ENCODE data around the gene SMYD2. TPM values are rescaled to one million over a fixed set of nuclear protein-coding genes. Genes with fewer than 3 reads are reported as not detected.
A peak's percentile ranks its signal among the peaks of the same experiment; 100 is the strongest.

The SMYD2 gene
- total RNA-seq, 1 donor from 2014 or later, result 20.0 TPM

- DNase-seq (ENCODE audit: low read depth), result no peak
Measured at GRCh38 chr1:214301526-214301925, 20.6 kb downstream of the SMYD2 start.

- no peak for DNase-seq (ENCODE audit: low read depth)
Measured at GRCh38 chr1:214303141-214303930, 22.4 kb downstream of the SMYD2 start.

GRCh38 chr1:214305164-214305751, 24.3 kb downstream of the SMYD2 start:
- no peak for DNase-seq (ENCODE audit: low read depth)

GRCh38 chr1:214306269-214306668, 25.3 kb downstream of the SMYD2 start:
- no peak for DNase-seq (ENCODE audit: low read depth)

- DNase-seq (ENCODE audit: low read depth), result no peak
Measured at GRCh38 chr1:214310010-214310409, 29.1 kb downstream of the SMYD2 start.

GRCh38 chr1:214310777-214311690, 30.1 kb downstream of the SMYD2 start:
- DNase-seq (ENCODE audit: low read depth), result no peak

- DNase-seq (ENCODE audit: low read depth), result no peak
Measured at GRCh38 chr1:214312530-214313051, 31.6 kb downstream of the SMYD2 start.

- DNase-seq (ENCODE audit: low read depth), result no peak
Measured at GRCh38 chr1:214314178-214314843, 33.4 kb downstream of the SMYD2 start.

GRCh38 chr1:214316593-214316992, 35.6 kb downstream of the SMYD2 start:
- no peak for DNase-seq (ENCODE audit: low read depth)

- no peak for DNase-seq (ENCODE audit: low read depth)
Measured at GRCh38 chr1:214317300-214317699, 36.3 kb downstream of the SMYD2 start.

GRCh38 chr1:214317734-214318133, 36.8 kb downstream of the SMYD2 start:
- DNase-seq (ENCODE audit: low read depth), result peak; percentile 11

GRCh38 chr1:214318356-214318755, 37.4 kb downstream of the SMYD2 start:
- peak; percentile 46 for DNase-seq (ENCODE audit: low read depth)

GRCh38 chr1:214318956-214319736, 38.2 kb downstream of the SMYD2 start:
- no peak for DNase-seq (ENCODE audit: low read depth)

- DNase-seq (ENCODE audit: low read depth), result no peak
Measured at GRCh38 chr1:214319938-214320337, 39.0 kb downstream of the SMYD2 start.

- no peak for DNase-seq (ENCODE audit: low read depth)
Measured at GRCh38 chr1:214321705-214322453, 40.9 kb downstream of the SMYD2 start.

- DNase-seq (ENCODE audit: low read depth), result no peak
Measured at GRCh38 chr1:214324896-214325800, 44.2 kb downstream of the SMYD2 start.

GRCh38 chr1:214326406-214326805, 45.4 kb downstream of the SMYD2 start:
- DNase-seq (ENCODE audit: low read depth), result no peak

GRCh38 chr1:214327514-214327913, 46.6 kb downstream of the SMYD2 start:
- DNase-seq (ENCODE audit: low read depth), result no peak

All from myocyte (in vitro differentiated cells).